ENCODE measurements around the gene ENDOV. TPM values are rescaled to one million over a fixed set of nuclear protein-coding genes. Genes with fewer than 3 reads are reported as not detected.

The ENDOV gene
- total and polyA plus RNA-seq, 2 of the 13 experiments (the other 11 are each of a cell fraction or from before 2014, with no cell fraction given) = 15.1 to 17.1 TPM

DNA sequence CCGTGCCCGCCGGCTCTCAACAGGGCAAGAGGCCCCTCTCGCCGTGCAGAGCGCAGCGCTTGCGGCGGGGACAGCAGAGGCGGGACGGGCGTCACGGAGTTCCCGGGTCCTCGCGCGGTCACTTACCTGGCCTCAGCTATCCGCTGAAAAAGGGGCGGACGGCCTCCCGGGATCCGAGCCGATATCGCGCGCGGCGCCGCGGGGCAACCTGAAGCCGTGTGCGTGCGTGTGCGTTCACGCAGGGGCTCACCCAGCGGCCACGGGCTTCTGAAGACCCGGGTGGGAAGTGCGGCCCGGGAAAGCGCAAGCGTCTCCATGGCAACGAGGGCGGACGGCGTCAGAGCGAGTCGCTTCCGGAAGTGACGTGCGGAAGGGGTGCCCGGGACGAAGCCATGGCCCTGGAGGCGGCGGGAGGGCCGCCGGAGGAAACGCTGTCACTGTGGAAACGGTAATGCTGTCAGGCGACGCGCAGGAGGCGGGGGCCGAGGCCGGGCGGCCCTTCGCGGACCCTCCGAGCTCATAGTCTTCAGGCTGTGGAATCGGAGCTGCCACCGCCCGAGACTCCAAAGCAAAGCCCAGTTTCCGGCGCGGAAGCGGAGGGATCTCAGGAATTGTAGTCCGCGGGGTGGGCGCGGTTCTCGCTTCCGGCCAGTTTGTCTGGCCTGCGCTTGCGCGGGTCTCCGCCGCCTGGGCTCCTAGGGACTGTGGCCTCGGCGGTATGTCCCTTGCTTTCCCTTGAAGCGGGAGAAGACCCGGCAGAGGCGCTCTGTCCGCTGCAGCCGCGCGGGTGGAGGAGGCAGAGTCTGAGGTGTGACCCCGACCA is at the start of gene ENDOV (continued):
- TF ChIP-seq, protein P1, sequence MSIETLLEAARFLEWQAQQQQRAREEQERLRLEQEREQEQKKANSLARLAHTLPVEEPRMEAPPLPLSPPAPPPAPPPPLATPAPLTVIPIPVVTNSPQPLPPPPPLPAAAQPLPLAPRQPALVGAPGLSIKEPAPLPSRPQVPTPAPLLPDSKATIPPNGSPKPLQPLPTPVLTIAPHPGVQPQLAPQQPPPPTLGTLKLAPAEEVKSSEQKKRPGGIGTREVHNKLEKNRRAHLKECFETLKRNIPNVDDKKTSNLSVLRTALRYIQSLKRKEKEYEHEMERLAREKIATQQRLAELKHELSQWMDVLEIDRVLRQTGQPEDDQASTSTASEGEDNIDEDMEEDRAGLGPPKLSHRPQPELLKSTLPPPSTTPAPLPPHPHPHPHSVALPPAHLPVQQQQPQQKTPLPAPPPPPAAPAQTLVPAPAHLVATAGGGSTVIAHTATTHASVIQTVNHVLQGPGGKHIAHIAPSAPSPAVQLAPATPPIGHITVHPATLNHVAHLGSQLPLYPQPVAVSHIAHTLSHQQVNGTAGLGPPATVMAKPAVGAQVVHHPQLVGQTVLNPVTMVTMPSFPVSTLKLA (IDR thresholded peaks at IDR 0.05) = peak; percentile 28; the same call in 1 of the 2 replicates
- no peak for TF ChIP-seq ATAD3A (CRISPR knock-in tag; IDR thresholded peaks at IDR 0.05)
- no peak for TF ChIP-seq ZSCAN22 (CRISPR knock-in tag; IDR thresholded peaks at IDR 0.05)
- peak; percentile 73 for TF ChIP-seq DR1 (CRISPR knock-in tag; IDR thresholded peaks at IDR 0.05)
- TF ChIP-seq, protein P2, sequence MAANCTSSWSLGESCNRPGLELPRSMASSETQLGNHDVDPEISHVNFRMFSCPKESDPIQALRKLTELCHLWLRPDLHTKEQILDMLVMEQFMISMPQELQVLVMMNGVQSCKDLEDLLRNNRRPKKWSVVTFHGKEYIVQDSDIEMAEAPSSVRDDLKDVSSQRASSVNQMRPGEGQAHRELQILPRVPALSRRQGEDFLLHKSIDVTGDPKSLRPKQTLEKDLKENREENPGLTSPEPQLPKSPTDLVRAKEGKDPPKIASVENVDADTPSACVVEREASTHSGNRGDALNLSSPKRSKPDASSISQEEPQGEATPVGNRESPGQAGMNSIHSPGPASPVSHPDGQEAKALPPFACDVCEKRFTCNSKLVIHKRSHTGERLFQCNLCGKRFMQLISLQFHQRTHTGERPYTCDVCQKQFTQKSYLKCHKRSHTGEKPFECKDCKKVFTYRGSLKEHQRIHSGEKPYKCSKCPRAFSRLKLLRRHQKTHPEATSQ (CRISPR knock-in tag; IDR thresholded peaks at IDR 0.05; ENCODE audit: borderline replicate concordance) = no peak; the same call in 1 of the 2 replicates
- peak; percentile 57; the same call in 1 of the 2 replicates for TF ChIP-seq ZNF773 (CRISPR knock-in tag; IDR thresholded peaks at IDR 0.05; ENCODE audit: borderline replicate concordance)
- 0 out of 2 replicates have a peak, but pooled peaks have one; percentile 84 for TF ChIP-seq ZNF850 (CRISPR knock-in tag; conservative IDR thresholded peaks at IDR 0.05)
- no peak; the same call in 1 of the 2 replicates for TF ChIP-seq ZNF678 (CRISPR knock-in tag; IDR thresholded peaks at IDR 0.05)
- no peak; the same call in 1 of the 2 replicates for TF ChIP-seq ZNF558 (CRISPR knock-in tag; IDR thresholded peaks at IDR 0.05; ENCODE audit: borderline replicate concordance)
- TF ChIP-seq, protein P3, sequence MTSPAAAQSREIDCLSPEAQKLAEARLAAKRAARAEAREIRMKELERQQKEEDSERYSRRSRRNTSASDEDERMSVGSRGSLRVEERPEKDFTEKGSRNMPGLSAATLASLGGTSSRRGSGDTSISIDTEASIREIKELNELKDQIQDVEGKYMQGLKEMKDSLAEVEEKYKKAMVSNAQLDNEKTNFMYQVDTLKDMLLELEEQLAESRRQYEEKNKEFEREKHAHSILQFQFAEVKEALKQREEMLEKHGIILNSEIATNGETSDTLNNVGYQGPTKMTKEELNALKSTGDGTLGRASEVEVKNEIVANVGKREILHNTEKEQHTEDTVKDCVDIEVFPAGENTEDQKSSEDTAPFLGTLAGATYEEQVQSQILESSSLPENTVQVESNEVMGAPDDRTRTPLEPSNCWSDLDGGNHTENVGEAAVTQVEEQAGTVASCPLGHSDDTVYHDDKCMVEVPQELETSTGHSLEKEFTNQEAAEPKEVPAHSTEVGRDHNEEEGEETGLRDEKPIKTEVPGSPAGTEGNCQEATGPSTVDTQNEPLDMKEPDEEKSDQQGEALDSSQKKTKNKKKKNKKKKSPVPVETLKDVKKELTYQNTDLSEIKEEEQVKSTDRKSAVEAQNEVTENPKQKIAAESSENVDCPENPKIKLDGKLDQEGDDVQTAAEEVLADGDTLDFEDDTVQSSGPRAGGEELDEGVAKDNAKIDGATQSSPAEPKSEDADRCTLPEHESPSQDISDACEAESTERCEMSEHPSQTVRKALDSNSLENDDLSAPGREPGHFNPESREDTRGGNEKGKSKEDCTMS (CRISPR knock-in tag; conservative IDR thresholded peaks at IDR 0.05) = 0 out of 2 replicates have a peak, but pooled peaks have one; percentile 23
- no peak; the same call in none of the 2 replicates for TF ChIP-seq ZNF296 (CRISPR knock-in tag; conservative IDR thresholded peaks at IDR 0.05)
- peak; percentile 93 for TF ChIP-seq ZNF746 (CRISPR knock-in tag; IDR thresholded peaks at IDR 0.05)
- no peak for TF ChIP-seq AGO1 (IDR thresholded peaks at IDR 0.05; ENCODE audit: low read depth, low read length, poor library complexity, severe bottlenecking)
- TF ChIP-seq ZNF549 (CRISPR knock-in tag; IDR thresholded peaks at IDR 0.05) = no peak
- TF ChIP-seq ZNF781 (CRISPR knock-in tag; IDR thresholded peaks at IDR 0.05; ENCODE audit: borderline replicate concordance, not compliant biosample characterization) = no peak
- TF ChIP-seq, protein P4, sequence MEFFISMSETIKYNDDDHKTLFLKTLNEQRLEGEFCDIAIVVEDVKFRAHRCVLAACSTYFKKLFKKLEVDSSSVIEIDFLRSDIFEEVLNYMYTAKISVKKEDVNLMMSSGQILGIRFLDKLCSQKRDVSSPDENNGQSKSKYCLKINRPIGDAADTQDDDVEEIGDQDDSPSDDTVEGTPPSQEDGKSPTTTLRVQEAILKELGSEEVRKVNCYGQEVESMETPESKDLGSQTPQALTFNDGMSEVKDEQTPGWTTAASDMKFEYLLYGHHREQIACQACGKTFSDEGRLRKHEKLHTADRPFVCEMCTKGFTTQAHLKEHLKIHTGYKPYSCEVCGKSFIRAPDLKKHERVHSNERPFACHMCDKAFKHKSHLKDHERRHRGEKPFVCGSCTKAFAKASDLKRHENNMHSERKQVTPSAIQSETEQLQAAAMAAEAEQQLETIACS (CRISPR knock-in tag; IDR thresholded peaks at IDR 0.05) = no peak; the same call in 1 of the 2 replicates
- TF ChIP-seq ADNP (CRISPR knock-in tag; IDR thresholded peaks at IDR 0.05) = no peak
- no peak for TF ChIP-seq HDAC6 (IDR thresholded peaks at IDR 0.05; ENCODE audit: low read depth, low read length)
- no peak for TF ChIP-seq STAG1 (CRISPR knock-in tag; IDR thresholded peaks at IDR 0.05)
- TF ChIP-seq, protein P5, sequence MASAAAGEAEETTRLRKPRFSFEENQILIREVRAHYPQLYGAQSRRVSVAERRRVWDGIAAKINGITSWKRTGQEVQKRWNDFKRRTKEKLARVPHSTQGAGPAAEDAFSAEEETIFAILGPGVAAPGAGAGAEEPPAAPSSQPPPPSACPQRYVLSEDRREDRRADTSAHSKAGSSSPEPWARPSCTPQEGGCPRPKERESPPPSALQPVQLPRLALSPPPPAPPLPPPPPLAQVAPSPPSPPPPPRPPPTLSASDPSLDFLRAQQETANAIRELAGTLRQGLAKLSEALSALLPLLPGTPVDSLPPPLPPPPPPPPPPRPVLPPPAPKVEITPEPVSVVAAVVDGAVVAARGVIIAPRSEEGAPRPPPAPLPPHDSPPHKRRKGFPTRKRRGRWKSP (CRISPR knock-in tag; IDR thresholded peaks at IDR 0.05) = peak; percentile 89
- TF ChIP-seq ZNF331 (CRISPR knock-in tag; IDR thresholded peaks at IDR 0.05) = peak; percentile 68
- TF ChIP-seq HMGA1 (CRISPR knock-in tag; conservative IDR thresholded peaks at IDR 0.05) = no peak
